NCI-H1436 (cell line): Measurements from ENCODE around the gene CXCL16.
"Not testable (repeated sequence)": the region's sequence is repeated elsewhere in the genome, so short reads cannot be mapped to it uniquely, and the experiment has no call there.

ENCODE experiments used
- DNase-seq: peaks from one replicate; lab custom pipeline; 2025; lab: John Stamatoyannopoulos, UW

The CXCL16 gene

DNA sequence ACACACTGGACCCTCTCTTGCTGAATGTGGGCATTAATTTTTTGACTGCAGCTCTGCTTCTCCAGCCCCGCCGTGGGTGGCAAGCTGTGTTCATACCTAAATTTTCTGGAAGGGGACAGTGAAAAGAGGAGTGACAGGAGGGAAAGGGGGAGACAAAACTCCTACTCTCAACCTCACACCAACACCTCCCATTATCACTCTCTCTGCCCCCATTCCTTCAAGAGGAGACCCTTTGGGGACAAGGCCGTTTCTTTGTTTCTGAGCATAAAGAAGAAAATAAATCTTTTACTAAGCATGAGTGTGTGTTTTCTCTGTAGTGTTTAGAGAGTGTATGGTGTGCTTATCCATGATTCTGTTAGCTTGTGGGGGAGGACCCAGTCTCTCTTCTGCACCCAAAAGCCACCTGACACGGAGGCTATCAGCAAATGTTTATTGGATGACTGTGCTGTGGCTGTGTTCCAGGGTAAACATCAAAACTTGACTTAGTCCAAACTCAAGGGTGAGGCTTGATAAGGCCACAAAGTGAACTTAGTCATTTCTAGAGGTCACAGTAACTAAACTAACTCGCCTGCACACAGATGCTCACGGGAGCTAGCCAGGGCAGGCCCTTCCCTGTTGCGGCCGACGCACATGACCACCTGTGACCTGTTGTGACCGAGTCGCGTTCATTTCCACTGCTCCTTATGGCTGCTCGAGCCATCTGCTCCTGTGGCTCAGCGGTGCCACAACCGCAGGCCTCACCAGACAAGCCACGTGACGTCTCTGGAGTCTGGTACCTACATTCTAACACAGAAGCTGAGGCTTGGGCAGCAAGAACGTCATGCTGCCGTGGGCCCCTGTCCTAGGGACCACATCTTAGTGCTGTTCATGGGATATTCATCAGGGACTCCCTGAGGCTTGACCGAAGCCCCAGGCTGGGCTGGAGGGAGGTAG, 18.3 kb downstream of the CXCL16 start:
- no peak for DNase-seq

DNA sequence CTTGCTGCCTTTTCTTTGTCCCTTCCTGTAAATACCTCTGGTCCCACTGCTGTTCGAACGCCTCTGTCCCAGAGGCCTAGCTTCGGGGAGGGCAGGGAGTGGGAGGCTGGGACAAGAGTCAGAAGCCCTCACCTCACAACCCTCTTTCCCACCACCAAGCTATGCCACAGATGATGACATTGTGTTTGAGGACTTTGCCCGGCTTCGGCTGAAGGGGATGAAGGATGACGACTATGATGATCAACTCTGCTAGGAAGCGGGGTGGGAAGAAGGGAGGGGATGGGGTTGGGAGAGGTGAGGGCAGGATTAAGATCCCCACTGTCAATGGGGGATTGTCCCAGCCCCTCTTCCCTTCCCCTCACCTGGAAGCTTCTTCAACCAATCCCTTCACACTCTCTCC, 18.9 kb downstream of the CXCL16 start:
- DNase-seq: no peak

DNA sequence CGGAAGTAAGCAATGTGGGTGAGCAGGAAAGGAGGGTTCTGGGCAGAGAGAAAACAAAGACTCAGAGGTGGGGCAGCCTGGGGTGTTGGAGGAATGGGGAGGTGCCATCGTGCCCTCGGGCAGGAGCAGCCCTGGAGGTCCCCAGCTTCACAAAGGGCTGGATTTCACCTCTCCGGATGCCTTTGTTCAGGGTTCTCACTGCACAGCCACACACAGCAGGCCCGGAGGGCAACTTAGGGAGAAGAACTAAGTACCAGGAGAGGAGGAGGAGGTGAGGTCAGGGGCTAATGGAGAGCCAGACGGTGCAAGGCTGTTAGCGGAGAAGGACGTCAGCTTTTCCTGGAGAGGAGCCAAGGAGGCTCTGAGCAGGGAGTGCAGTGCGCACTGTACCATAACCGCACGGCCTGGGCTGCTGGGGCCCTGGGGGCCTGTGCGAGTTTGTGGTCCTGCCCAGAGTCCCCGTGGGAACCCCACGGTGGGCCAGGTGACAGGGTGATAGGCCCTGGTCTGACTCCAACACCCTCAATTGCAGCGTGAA, 20.0 kb downstream of the CXCL16 start:
- no peak for DNase-seq

DNA sequence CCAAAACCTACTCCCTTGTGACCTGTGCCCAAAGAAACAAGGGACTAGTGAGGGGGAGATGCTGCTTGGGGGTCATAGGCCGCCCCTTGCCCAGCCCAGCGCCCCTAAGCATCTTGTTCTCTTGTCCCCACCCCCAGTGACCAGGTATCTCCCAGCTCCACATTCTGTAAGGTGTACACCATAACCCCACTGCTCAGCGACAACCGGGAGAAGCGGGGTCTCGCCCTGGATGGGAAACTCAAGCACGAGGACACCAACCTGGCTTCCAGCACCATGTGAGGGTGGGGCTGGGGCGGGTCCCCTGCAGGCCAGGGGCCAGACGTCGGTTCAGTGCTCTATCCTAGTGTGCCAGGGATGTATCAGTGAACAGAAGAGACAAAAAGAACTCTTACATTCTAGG, 20.6 kb downstream of the CXCL16 start:
- no peak for DNase-seq

DNA sequence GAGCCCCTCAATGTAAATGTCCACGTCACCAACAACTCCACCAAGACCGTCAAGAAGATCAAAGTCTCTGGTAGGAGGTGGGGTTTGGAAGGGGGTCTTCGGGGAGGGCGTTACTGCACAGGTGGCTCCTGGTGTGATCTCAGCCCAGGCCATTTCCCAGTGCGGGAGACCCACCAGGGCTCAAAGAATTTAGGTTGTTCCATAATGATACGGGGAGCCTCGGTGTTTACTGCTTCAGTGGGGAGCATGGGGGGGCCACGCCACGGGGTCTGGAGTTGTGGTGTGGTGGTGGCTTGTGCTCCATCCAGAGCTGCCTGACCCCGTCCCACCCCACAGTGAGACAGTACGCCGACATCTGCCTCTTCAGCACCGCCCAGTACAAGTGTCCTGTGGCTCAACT, 21.5 kb downstream of the CXCL16 start:
- DNase-seq: no peak

DNA sequence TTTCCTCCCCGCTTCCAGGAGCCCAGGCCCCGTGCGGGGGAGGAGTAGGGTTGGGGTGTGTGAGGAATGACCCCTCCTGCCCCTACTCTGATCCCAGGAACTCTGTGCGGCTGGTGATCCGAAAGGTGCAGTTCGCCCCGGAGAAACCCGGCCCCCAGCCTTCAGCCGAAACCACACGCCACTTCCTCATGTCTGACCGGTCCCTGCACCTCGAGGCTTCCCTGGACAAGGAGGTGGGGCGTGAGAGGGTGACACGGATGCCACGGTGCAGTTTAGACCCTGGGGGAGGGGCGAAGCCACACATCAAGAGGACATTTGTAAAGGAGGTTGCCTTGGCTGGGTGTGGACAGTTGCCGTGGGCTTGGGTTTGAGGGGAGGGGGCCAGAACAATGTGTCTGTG, 21.9 kb downstream of the CXCL16 start:
- DNase-seq: no peak

DNA sequence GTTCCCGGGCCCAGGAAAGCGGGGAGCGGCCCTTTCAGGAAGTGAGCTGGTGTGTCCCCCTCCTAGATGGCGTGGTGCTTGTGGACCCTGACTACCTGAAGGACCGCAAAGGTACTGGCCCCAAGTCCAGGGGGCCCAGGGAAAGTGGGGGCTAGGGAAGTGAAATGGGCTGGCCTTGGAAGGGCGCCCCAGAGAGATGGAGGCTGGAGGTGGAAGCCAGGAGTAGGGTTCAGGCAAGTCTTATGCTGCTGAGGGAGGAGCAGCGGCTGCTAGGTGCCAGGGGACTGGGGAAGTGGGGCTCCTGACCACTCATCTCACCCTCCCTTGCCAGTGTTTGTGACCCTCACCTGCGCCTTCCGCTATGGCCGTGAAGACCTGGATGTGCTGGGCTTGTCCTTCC, 23.6 kb downstream of the CXCL16 start:
- DNase-seq: no peak

DNA sequence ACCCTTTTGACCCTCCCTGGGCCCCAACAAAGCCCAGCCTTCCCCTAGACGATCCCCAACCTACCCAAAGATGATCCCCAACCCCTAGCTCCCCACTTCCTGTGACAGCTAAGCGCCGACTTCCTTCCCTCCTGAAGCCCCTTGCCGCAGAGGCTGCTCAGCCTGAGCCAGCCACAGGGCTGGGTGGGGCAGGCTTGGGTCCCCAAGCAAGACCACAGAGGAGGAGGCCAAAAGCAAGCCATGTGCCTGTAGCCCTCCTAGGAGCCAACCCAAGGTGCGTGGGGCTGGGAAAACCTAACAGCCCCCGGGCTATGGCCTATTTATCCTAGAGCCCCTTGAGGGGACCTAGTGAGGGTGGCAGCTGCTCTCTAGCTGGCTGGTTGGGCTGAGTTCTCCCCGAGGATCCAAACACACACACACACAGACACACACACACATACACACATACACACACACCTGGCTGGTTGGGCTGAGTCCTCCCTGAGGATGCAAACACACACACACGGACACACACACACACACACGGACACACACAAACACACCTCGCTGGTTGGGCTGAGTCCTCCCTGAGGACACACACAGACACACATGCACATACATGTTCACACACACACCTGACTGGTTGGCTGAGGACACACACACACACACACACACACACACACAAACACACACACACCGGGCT, 24.5 kb downstream of the CXCL16 start:
- peak; percentile 50 for DNase-seq

DNA sequence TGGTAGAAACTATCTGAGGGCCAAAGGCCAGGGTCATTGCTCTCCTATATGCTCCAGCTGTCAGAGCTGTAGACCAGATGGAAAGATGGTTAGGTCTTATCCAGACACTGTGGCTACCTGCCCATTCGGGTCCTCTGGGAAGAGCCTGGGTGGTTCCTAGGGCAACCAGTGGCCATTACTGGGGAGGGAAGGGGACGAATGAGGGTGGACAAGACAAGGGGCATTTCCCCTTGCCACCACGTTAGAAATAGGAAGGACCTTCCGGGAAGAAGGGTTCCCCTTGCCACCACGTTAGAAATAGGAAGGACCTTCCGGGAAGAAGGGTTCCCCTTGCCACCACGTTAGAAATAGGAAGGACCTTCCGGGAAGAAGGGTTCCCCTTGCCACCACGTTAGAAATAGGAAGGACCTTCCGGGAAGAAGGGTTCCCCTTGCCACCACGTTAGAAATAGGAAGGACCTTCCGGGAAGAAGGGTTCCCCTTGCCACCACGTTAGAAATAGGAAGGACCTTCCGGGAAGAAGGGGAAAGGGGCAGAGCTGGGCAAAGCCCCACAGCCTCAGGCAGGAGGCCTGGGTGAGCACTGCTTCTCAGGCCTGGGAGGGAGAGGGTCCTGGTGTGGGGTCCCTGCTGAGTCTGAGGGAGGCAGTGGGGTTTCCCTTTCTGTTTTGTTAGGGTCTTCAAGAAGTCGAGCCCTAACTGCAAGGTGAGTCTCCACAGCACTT, 25.2 kb downstream of the CXCL16 start:
- not testable (repeated sequence) for DNase-seq

DNA sequence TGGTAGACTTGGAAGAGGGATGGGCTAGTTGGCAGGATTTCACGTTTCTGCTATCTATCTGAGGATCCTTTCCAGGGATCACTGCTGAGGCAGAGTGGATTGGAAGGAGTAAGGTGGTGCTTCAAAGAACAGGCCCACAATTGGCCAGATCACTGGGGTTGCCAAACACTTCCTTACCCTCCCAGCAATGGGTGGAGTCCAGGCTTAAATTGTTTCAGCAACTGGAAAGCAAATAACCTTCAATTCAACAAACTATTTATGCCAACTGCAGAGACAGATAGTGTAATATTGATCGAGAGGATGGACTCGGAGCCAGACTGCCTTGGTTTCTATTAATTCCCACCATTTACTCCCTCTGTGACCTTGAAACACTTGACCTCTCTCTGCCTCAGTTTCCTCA, 27.2 kb downstream of the CXCL16 start:
- no peak for DNase-seq

DNA sequence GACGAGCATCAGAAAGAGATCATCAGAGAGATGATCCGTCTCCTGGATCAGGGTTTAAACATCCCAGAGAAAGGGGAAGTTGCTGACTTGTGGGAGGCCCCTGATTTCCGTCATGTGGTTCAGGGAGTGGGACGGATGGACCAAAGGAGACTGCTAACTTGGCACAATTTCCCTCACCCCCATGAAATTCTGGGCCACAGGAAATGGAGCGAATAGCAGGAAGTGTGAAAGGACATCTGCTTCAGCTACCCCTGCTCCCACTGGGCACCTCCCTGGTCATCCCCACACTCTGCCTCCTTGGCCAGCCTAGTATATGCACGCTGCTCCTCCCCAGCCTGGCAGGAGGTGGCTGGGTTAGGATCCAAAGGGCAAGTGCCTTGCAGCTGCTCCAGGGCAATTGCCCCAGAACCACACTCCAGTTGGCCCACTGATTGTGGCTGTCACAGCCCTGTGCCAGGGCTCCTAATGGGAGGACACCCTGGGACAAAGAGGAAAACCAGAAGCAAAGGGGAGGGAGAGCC, 28.0 kb downstream of the CXCL16 start:
- DNase-seq: no peak

DNA sequence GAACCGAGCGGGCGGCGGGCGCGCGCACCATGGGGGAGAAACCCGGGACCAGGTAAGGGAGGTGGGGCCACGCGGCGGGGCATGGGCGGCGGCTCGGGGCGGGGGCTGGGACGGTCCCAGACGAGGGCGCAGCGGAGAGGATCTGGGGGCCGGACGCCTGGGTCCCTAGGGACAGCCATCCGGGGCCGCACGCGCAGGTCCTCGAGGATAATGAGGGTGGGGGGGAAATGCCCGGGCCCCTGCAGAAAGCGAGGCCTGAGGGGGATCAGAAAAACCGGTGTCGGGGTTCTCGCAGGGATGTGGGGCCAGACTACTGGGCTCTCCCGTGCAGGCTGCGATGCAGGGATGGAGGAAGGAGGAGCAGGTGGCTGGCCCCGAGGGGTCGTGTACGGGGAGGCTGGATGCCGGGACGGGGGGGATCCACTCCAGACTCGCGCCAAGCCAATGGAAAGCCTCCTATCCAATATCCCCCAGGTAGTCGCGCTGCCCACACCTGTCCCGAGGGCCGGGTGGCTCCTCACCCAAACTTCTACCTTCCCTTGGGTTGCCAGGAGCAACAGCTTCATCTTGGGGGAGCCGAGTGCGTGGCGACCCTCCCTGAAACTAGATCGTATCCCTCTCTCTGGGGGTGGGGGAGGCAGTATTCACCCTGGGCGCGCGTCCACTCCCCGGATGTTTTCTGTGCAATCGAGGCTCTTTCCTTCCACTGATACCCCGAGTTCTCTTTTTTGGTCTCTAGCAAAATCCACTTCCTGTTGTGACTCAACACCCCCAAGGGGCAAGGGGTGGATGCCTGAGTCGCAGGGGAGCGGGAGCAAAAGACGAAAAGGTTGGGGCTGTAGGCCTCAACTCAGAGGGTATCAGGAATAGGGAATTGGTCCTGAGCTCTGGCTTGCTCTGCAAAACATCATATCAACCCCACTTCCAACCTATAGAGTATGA, 28.8 kb downstream of the CXCL16 start:
- DNase-seq: no peak

DNA sequence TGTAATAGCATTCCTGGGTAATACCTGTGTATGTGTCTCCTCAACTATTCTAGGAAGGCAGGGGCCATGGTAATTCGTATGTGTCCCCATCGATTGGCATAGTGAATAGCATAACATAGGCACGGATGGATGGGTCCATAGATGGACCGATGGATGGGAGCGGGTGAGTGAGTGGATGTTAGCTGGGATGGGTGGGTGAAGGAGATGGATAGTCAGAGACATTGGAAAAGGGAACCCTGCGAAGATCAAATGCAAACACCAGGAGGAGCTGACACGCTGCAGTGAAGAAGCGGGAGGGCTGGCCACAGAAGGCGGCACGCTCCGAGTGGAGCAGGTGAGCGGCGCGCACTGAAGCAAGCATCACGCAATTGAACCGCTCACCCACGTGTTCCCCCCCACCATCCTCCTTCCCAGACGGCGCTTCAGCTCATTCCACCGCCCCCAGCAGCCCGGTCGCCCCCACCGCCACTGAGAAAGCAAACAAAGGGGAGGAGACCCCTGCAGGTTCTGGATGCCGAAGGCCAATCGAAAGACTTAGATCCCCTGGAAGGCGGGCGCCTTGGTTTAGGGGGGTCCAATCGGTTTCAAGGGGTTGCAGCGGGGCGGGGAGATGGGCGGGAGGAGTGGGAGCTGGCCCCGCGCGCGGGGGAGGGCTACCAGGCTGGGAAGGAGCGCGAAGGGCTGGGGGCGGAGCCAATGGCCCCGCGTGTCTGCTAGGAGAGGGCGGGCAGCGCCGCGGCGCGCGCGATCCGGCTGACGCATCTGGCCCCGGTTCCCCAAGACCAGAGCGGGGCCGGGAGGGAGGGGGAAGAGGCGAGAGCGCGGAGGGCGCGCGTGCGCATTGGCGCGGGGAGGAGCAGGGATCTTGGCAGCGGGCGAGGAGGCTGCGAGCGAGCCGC, 29.7 kb downstream of the CXCL16 start, which contains the start of gene ARRB2:
TSS of gene ARRB2 (plus strand) at position 839 of the 899 bp plus-strand sequence. CDS start 90 bp downstream, outside the sequence.
- peak; percentile 98 for DNase-seq

DNA sequence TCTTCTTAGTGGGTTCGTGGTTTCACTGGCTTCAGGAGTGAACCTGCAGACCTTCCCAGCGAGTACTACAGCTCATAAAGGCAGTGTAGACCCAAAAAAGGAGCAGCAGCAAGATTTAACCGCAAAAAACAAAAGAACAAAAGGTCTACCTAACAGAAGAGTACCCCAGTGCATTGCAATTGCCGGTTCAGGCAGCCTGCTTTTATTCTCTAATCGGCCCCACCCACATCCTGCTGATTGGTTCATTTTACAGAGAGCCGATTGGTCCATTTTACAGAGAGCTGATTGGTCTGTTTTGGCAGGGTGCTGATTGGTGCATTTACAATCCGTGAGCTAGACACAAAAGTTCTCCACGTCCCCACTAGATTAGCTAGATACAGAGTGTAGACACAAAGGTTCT, 31.3 kb downstream of the CXCL16 start:
- peak; percentile 53 for DNase-seq

DNA sequence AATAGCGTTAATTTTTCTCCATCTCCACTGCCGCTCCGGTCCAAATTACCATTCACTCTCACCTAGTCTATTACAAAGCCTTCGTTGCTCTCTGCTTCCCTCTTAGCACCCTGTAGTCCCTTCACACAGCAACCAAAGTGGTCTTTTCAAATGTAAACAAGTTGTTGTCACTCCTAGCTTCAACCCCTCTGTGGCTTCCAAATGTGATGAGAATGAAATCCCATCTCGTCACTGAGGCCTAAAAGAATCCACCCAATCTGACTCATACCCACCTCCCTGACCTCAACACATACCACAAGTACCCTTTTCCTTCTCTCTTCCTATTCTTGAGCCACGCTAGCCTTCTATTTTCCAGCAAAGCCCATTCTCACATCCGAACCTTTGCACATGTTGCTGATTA, 33.6 kb downstream of the CXCL16 start:
- DNase-seq: no peak

DNA sequence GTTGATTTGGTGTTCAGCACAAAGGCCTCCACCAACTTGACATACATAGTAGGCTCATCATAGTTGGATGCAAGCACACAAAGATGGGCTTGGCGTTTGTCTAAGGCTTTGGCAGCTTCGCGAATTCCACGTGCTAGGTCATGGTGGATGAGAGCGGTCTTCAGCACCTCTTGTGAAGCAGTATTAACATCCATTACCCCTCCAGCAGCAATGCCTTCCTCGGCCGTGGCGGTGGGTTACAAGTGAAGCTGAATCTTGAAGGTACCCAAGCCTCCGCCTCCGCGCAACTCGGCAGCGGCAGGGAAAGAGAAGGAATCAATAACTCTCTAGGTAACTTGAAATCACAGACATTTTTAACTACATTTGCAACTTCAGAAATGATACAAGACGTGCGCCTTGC, 34.7 kb downstream of the CXCL16 start:
- DNase-seq: no peak

DNA sequence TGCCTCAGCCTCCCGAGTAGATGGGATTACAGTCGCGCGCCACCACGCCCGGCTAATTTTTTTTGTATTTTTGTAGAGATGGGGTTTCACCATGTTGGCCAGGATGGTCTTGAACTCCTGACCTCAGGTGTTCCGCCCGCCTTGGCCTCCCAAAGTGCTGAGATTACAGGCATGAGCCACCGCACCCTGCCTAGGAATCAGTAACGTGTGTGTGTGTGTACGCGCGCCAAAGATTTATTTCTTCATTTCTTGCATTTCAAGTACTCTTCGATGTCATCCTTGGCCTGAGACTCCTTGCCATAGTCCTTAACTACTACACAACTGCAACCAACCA, 35.2 kb downstream of the CXCL16 start:
- DNase-seq: not testable (repeated sequence)

DNA sequence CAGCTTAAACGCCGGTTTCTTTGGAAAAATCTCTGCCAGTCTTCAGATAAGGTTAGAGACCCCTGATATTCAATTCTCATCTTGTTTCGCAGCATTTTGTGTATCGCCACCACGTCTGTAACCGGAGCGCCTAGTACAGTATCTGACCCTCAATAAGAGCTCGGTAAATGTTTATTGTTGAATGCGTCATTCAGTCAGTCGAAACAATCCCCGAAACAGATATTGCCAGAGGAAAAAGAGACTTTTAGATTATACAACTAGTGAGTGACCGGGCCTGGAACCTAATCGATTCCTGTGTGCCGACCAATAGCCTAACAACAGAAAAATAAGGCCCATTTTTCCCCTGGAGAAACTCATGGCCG, 36.4 kb downstream of the CXCL16 start:
- DNase-seq: no peak

DNA sequence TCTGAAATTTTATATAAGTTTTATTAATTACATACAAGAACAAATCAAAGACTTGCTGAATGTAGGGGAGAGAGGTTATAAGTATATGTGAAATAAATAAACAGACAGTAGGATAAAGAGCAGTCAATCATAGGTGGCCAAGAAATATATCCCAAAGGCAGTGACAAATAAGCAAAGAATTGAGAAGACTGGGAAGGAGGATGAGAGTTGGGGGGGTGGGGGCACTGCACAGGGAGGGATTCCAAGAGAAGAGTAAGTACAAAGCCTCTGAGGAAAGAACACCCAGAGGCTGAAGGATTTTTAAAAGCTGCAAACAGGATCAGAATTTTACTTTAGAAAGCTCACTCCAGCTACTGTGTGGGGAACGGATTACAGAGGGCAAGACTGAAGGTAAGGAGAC, 38.6 kb downstream of the CXCL16 start:
- DNase-seq: no peak

DNA sequence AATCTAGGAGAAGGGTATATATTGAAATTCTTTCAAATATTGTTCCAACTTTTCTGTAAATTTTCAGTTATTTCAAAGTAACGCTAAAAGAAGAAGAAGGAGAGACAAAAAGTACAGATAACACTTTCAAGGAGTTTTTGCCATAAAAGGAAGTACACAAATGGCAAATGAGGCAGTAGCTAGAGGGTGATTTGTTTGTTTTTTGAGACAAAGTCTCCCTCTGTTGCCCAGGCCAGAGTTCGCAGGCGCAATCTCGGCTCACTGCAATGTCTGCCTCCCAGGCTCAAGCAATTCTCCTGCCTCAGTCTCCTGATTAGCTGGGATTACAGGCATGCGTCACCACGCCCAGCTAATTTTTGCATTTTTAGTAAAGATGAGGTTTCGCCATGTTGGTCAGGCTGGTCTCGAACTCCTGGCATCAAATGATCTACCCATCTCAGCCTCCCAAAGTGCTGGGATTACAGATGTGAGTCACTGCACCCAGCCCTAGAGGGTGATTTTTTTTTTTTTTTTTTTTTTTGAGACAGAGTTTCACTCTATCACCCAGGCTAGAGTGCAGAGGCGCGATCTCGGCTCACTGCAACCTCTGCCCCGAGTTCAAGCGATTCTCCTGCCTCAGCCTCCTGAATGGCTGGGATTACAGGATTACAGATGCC, 40.2 kb downstream of the CXCL16 start:
- not testable (repeated sequence) for DNase-seq
